NCI-H2196 (cell line): ENCODE results near the gene FBXO2.

Experiments used
- DNase-seq: peaks from one replicate; lab custom pipeline; 2025; ENCODE audit not compliant: unreplicated experiment; lab: John Stamatoyannopoulos, UW

FBXO2 gene

DNA sequence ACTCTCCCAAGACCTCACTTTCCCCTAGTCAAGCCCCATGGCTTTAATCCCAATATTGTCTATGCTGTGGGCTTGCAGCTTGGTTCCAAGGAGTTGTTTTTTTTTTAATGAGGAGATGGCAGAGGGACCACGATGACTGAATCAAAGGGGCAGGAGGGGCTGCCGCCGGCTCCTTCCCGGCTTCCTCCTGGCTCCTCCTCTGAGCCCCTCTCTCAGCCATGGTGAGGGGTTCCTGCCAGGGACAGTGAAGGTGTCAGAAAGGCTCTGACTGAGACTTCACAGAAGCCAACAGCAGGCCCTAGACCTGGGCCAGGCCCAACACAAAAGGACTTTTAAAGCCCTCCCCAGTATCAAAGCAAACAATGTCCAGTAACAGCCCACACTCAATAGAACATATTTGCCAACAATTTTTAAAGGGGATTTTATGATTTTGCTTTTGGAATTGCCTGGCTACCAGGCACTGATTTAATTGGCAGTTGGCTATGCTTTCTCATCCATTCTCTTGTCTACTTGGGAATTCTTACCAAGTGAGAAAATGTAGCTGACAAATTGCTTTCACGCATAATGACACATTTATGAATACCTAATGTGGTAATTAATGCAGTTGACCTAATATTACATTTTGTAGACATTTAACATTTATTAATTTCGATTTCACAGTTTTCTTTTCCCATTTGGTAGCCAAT lies 54.2 kb downstream of the FBXO2 start:
- no peak for DNase-seq

DNA sequence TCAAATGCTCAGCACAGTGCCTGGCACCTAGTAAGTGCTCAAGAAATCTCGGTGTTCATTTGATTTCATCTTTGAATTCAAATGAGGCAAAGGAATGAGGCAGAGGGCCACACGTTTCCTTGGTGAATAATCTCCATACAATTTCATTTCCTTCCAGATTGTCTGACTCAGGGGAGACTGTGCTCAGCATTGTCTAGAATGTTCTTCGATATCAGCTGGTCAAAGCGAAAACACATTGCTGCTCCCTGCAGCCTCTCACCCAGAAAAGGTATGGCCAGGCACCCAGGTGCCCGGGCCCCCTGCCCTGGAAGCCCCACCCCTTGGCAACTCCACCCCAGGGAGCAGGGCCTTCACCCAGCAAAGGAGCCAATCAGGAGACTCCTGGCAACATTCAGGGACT lies 55.8 kb downstream of the FBXO2 start:
- DNase-seq: no peak
